GM23248 (cell line): Measurements from ENCODE around the gene CCDC88C.

Experiments used
- EZH2 ChIP-seq: fragments of 200-600 bp; sonication (generic); IDR thresholded peaks from 2 replicates; pipeline ENCODE4 v1.6.1; 2018; ENCODE audit warnings: antibody characterized with exemption, mild to moderate bottlenecking; ENCODE audit not compliant: insufficient read depth, poor library complexity, severe bottlenecking
- EZH2phosphoT487 ChIP-seq: fragments of 200-600 bp; sonication (generic); IDR thresholded peaks from 2 replicates; pipeline ENCODE4 v1.6.1; 2018; ENCODE audit warnings: antibody characterized with exemption, moderate library complexity, mild to moderate bottlenecking, low read depth; ENCODE audit not compliant: insufficient read depth

DNA sequence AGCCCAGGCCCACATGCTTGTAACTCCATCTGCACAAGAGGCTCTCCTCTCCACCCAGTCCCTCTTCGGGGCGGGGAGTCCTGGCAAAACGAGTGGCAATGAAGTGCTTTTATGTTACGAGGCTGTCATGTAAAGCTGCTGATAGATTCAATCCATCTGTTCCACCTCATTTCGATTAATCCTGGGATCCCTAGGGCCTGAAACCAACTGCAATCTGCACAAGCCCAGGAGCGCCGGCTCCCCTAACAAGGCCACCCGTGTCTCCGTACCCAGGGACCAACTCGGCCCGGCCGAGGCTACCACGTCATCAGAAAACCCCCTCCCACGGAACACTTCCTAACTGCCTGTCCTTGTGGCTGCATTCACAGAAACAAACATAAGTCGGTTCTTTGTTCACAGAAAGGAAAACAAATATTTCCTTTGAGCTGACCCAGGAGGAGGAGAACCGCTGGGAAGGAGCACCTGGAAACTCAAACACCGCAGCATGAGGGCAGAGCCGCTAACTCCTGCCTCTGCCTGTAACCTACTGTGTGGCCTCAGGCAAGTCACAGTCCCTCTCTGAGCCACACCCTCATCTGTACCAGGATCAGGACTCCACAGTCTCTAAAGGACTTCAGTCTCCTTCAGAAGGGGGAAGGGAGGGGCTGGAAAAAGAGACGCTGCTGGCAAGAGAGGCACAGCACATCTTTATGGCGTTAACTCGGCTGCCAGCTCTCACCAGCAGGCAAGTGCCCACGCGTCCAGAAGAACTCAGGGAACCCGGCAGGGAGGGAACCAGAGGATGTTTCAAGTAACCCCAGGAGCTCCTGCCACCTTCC is 47.8 kb downstream of the CCDC88C start:
- TF ChIP-seq EZH2 (no peak), EZH2phosphoT487 (no peak)
